ENCODE measurements around the gene HEMK1.

HEMK1 gene

DNA sequence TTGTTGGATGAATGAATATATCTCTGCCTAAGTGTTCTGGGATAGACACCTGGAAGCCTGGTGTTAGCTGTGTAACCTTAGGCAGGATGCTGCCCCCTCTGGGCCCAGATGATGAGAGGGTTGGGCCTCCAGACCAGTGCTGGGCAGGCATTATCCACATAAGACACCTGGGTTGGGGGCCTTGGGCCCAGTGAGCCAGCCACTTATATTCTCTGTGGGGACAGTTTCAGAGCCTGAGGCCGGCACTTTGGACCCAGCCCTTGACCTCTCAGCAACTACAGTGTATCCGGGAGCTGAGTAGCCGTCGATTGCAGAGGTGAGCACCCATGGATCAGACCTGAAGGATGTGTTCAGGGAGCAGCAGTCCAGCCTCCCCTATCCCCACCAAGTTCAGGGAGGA is 2.2 kb downstream of the HEMK1 start:
- FAIRE-seq (no peak), DNase-seq (ENCODE audit: extremely low spot score, insufficient read length, low read depth) (no peak)

DNA sequence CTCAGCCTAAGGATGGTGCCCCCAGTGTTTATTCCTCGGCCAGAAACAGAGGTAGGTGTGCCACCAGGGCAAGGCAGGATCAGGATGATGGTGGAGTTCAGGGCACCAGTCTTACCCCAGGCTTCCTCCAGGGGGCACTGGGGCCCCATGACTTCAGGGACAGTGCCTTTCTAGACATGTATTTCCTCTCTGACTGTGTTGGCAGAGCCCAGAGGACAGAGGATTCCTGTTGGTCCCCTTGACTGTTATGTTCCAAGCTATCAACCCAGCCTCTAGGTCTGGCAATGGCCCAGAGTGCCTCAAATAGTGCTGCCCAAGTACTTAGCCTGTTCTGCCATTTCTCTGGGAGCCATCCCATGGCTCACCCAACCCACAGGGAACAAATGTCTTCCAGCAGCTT is 2.8 kb downstream of the HEMK1 start:
- peak; percentile 54 for DNase-seq (ENCODE audit: extremely low spot score, insufficient read length, low read depth)
- peak; percentile 90 for FAIRE-seq

DNA sequence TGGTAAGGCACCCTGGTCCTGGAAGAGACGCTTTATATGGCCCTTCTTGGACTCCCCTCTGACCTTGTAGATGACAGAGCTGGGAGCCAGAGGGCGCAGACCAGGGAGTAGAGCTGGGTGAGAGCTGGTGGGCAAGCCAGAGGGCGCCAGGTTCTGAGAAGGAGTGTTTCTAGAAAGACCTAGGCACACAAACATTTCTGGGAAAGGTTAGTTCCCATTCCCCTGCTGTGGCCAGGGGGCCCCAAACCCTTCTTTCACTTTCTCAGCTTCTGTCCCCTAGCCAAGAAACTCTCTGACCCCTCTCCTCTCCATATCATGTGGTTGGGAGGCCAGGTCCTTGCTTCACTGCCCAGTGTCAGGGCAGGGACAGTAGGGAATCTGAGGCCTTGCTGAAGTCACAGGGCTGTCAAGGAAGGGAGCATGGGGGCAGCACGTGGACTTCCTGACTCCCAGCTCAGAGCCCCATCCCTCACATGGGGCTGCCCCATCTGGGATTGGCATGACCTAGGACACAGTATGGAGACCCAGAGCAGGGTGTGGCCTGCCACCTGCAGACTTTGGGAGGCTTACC is 3.6 kb downstream of the HEMK1 start:
- no peak for FAIRE-seq
- no peak for DNase-seq (ENCODE audit: extremely low spot score, insufficient read length, low read depth)

DNA sequence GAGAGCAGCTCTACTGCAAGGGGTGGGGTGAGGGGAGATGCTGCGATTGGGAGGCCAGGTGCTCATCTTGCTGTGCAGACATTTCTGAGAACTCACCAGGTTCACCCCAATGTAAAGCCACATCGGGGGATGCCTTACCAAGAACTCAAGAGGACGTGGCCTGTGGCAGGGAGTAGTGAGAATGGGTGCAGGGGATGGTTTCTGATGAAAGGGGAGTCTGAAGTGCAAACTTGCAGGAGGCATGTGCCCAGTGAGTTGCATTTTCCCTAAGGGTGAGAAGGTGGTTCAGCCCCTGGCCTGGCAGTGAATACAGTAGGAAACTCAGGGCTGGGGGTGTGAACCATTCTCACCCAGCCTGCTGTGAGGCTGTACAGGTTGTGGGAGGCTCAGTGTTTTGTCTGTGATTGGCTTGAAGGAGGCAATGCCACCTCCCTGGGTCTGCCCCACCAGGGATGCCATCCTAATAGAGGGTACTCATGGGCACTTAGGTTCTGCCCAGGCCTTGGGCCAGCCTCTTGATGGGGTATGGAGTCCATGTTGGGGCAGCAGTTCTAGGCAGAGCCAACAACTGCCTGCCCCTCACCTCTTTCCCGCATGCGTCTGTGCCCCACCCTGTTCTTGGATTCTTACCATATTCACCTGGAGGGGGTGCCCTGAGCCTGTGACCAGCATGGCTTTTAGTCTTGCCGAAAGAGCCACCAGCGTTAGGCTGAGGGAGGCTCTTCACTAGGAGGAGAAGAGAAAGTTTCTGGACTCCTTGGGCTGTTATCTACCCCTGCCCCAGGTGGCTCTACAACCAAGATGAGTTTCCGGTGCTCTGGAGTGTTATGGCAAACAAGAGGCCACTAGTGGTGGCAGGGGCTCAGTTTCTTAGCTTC is 4.5 kb downstream of the HEMK1 start:
- FAIRE-seq: no peak
- no peak for DNase-seq (ENCODE audit: extremely low spot score, insufficient read length, low read depth)

DNA sequence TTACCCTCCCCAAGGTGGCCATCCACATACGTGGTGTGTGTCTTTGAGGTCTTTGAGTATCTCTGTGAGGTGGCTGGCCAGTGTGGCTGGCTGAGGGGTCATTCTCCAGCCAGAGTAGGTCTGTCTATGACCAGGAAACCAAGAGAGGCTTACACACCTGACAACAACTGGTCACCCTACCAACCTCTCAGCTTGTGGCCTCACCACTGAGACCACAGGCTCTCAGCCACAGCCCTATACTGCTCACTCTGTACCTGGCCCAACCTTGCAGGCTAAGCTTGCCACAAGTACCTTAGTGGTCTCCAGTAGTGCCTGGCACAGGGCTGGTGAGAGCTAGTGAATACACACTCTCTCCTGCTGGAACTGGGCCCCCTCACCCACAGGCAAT is 5.1 kb downstream of the HEMK1 start:
- FAIRE-seq (no peak), DNase-seq (ENCODE audit: extremely low spot score, insufficient read length, low read depth) (no peak)

DNA sequence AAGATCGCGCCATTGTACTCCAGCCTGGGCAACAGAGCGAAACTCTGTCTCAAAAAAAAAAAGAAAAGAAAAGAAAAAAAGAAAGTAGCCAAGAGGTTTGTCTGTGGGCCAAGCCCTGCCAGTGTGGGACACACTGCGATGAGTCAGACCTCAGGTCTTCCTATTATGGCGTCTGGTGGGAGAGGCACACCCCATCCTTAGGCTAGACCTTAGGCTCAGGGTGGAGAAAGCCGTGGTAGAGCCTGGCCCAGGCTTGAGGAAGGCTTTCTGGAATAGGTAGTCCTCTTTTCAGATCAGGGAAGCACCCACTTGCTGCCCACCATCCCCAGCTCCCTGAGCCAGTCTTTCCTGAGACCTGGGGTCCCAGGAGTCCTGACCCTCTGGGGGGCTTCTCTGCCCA is 6.0 kb downstream of the HEMK1 start:
- FAIRE-seq (no peak), DNase-seq (ENCODE audit: extremely low spot score, insufficient read length, low read depth) (no peak)

DNA sequence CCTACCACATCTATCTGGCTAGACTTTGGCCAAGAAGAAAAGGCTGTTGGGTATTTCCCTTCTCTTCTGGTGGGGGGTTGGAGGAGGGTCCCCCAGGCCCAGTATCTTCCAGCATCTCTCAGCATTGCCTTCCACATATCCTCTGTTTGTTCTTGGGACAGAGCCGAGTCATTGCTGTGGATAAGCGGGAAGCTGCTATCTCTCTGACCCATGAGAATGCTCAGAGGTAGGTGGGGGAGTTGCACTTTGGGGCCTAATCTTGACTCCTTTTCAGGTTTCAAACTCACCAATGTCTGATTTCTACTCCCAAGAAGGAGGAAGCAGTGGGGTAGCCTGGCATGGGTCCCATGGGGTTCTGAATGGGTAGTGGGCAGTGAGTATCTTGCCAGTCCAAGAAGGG is 8.0 kb downstream of the HEMK1 start:
- FAIRE-seq: no peak
- DNase-seq (ENCODE audit: extremely low spot score, insufficient read length, low read depth): no peak

DNA sequence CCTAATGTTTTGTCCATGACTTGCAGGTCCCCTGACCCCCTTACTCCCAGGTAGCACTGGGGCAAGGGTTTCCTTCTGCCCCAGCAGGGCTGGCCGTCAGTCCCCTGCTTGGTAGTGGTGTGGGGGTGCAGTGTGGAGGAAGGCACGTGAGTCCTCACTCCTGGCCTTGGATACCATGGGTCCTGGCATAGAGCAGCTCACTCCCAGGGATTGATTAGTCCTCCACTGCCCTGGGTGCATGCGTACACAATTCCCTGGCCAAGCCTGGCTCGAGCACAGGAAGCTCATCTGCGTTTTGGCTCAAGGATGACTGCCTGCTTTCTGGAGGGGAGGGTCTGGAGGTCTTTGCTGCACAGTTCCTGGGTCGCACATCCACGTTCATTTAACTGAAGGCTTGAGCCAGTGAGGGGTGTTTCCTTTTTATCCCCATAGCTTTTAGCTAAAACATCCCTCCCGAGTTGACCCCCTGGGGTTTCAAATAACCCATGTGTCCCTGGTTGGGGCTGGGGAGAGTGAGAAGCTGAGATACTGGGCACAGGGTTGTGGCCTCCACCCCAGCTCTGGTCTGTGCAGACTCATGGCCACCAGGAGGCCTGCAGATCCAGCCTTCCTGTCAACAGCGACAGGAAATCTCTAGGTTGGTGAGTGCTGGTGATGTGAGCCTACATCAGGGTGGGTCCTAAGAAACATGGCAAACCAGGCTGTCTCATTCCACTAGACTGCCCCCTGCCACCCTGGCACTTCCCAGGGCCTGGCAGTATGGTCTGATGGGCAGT is 11.5 kb downstream of the HEMK1 start:
- FAIRE-seq (no peak), DNase-seq (ENCODE audit: extremely low spot score, insufficient read length, low read depth) (no peak)

DNA sequence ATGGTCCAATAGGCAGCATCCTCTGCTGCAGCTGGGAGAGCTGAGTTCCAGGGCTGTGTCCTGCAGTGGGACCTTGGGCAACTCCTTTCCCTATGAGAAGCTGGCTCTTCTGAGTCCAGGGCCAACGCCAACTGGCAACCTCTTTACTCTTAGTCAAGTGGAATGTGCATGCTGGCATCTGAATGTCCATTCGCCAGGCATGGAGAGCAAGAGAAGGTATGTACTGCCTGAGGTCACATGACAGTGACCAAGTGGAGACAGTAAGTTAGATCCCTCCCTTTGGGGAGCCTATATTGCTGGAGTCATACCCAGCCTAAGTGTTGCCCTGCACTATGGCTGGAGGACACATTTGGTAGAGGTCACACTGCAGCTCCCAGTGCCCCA is 12.1 kb downstream of the HEMK1 start:
- FAIRE-seq (no peak), DNase-seq (ENCODE audit: extremely low spot score, insufficient read length, low read depth) (no peak)

DNA sequence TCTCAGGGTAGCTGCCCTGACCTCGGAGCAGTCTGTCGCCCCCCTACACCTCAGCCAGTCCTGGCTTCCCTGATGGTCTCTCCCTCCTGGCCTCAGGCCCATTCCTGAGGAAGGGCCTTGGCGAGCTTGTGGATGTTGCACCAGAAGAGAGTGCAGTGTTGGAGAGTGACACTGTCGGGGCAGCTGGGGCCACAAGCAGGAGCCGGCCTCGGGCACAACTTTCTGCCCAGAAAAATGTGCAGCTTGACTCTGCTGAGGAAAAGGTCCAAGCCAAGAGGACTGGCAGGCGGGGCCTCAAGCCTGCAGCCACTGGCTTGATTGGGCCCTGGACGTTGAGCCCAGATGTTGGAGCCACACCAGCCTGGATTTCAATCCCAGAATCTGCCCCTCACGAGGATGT is 12.8 kb downstream of the HEMK1 start:
- no peak for FAIRE-seq

DNA sequence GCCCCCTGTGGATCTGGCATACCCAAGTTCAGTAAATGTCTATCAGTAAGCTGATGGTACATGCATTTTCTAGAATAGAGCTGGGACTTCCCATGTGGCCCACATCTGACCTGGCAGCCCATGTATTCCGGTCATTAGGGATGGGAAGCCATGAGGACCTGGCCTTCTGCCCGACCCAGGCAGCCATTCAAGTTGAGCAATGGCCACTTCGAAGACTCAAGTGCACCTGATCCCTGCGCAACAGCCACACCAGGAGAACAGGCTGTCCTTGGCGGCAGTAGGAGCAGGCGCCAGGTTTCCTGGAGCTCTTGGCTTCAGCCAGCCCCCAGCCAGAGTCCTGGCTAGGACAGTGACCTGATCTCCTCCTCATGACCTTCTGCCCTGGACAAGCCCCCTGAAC is 14.6 kb downstream of the HEMK1 start:
- DNase-seq (ENCODE audit: extremely low spot score, insufficient read length, low read depth): no peak
- no peak for FAIRE-seq

More for the DNA sequence above, 12.8 kb downstream of the HEMK1 start:
- no peak for DNase-seq (ENCODE audit: extremely low spot score, insufficient read length, low read depth)

DNA sequence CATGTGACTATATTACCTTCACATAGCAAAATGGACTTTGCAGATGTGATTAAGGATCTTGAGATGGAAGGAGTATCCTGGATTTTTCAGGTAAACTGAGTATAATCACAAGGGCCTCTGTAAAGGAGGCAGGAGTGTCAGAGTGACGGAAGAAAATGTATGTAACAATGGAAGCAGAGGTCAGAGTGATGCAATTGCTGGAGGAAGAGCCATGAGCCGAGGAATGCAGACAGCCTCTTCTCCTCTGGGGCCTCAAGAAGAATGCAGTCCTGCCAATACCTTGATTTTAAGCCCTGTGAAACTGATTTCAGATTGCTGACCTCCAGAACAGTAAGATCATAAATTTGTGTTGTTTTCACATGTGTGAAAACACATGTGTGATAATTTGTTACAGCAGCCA is 15.1 kb downstream of the HEMK1 start:
- no peak for FAIRE-seq
- DNase-seq (ENCODE audit: extremely low spot score, insufficient read length, low read depth): no peak

DNA sequence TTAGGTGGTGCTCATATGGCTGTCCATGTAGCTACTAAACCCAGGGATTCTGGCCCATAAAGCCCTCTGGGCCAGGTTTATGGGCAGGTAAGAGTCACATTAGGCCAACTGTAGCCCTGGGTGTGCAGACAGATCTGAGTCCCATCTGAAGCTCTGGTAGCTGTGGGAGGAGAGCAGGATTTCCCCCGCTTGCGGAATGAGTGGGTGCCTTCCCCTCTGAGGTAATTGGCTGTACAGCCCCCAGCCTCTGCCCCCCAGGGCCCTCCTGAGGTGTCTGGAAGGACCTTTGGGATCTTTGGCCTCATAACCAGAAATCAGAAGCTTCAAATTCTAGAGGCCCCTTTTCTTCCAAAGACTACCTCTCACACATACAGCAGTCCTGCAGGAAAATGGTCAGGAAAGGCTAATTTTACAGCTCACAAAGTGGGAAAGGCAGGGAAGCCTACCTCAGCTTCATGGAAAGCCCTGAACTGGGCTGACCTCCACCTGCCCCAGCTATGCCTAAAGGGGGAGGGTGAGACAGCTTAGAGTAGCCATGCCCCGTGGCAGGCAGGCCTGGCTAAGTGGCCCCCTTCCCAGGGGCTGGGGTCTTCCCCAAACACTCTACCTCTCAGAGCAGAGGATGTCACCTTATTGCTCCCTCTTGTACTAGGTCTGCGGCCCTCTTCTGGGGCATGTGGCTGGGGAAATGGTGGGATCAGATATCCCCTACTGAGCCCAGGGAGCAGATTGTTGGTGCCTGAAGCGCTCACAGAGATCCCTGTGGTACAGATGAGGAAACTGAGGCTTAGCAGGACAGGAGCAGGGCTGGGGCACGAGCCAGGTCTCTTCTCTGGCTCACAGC is 16.8 kb downstream of the HEMK1 start:
- FAIRE-seq (no peak), DNase-seq (ENCODE audit: extremely low spot score, insufficient read length, low read depth) (no peak)

DNA sequence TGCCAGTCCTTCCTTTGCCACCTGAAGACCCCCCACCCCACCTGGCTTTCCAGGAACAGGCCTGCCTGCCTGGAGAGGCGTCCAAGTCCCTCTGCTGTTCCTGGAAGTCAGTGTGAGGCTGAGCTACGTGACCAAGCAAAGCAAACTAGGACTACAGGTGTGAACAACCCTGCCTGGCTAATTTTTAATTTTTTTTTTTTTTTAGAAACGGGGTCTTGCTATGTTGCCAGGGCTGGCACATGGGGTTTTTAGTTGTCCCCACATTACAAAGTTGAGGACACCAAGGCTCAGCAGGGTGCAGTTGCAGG is 17.4 kb downstream of the HEMK1 start:
- FAIRE-seq (no peak), DNase-seq (ENCODE audit: extremely low spot score, insufficient read length, low read depth) (no peak)

DNA sequence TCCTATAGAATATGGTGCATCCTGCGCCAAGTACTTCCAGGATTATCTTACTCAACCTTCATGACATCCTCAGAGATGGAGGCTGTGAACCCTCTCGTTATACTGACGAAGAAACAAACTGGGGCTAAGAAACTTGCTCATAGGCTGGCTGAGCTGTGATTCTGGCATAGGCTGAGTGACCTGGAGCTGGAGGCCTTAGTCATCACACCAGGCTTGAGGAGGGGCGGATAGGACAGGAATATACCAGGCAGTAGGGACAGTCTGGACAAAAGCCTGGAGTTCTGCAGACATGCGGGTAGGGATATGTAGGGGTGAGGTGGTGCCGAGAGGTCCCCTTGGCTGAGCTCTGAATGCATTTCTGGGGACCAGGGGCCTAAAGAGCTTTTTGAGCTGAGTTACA is 18.1 kb downstream of the HEMK1 start:
- FAIRE-seq (no peak), DNase-seq (ENCODE audit: extremely low spot score, insufficient read length, low read depth) (no peak)

DNA sequence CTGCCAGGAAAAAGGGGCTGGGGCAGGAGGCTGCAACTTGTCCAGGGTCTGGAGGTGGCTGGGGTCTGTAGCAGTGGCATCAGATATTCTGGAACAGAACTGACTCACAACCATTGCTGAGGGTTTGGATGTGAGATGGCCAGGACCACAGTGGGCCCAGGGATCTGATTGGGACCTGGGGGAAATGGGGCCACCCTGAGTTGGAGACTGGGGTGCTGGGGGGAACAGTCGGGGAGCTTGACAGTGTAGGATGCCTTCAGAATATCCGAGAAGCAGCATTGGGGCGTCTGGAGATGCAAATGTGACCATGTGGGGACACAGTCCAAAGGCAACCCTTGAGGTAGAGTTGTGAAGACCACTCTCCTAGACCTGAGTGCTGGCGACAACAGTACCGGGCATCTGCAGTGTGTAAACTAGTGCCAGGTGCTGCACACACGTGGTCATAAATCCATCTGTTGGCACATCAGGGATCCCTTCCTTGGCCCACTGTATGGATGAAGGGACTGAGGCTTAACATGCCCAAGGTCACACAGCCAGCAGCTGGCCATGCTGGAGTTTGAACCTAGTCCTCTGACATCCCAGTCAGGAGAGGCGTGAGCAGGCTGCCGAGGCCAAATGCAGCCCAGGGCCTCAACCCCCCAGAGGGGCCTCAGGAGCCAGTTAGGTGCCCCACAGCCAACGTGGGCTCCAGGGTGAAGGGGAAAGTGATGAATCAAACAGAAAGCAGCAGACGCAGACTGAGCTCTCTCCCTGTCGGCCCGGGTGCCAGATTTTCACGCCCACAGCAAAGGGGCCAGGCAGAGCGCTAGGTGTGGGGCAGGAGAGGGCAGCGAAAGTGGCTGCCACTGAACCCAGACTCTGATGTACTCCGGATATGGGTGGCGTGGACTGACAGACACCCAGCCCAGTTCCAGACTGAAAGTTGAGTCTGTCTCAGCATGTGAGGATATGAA is 18.8 kb downstream of the HEMK1 start:
- peak; percentile 81 for FAIRE-seq

DNA sequence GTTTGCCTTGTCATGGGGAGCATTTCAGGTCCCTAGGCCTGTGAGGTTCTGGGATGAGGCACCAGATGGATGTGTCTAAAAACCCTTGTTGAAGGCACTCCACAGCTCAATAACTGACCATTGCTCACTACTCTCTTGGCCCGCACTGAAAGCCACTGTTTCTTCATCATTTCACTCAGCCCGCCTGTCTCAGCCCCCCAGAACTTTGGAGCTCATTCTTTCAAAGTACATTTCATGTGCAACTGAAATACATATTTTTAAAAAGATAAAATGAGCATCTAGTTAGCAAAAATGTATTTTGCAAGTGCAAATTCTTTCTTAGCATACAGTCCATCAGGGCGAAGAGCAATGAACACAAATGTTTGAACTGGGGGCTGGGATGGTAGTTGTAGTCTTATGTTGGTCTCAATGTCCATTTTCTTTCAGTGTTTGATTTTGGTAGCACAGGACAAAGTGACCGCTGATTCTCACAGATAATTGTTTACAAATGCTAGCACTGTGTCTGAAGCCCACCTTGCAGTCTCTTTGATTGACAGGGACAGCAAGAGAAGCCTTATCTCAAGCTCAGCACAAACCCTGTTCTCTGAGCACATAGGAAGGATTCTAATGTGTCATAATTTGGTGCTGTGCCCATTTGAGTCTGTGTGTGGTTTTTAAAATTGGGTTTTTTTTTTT is 19.6 kb downstream of the HEMK1 start:
- DNase-seq (ENCODE audit: extremely low spot score, insufficient read length, low read depth): no peak
- FAIRE-seq: peak; percentile 54

More for the DNA sequence above, 18.8 kb downstream of the HEMK1 start:
- DNase-seq (ENCODE audit: extremely low spot score, insufficient read length, low read depth): no peak

DNA sequence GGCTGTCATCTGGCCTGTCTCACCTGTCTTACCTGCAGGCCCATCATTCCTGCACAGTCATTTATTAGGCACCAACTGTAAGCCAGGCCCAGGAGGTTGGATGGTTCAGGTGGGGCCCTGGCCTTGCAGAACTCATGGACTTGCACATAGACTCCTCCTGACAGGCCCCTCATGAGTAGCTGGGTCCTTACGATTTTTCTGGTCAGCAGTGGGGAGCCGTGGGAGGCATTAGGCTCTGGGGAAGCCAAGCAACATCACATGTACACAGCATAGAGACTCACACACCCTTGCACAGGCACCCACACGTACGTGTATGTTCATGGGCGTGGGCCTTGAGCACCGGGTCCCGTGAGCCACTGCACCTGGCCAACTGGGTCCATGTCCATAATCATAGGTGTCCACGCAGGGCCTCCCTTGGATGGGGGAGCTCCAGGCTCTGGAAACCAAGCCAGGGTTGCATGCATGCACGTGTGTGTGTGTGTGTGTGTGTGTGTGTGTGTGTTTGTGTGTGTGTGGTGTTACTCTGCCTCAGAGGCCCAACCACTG is 21.9 kb downstream of the HEMK1 start:
- no peak for DNase-seq (ENCODE audit: extremely low spot score, insufficient read length, low read depth)
- no peak for FAIRE-seq

DNA sequence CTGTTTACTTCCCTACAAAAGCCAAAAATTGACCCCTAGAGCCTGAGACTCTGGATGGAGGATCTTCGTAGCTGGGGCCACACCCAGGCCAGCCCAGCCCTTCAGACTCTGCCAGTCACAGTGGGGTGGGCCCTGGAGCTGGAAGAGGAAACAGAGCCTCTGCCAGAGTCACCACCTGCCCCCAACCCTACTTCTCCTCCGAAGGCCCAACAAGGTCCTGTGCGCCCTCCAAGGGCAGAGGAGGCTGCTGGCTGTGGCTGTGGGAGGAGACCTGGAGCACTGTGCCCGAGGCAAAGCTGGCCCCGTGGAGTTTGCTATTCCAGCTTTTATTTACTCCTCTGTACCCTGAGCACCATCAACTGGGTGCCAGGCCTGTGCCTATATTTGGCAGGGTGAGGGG is 23.2 kb downstream of the HEMK1 start:
- FAIRE-seq: no peak

More for the DNA sequence above, 23.2 kb downstream of the HEMK1 start:
- DNase-seq (ENCODE audit: extremely low spot score, insufficient read length, low read depth): no peak
